ENCODE measurements around the gene ANTXRL.

The ANTXRL gene

GRCh38 chr10:46299286-46299535 is 12.4 kb downstream of the ANTXRL start:
- no peak for TF ChIP-seq YY1 (IDR thresholded peaks at IDR 0.05; ENCODE audit: low read depth)
- TF ChIP-seq, protein P1, sequence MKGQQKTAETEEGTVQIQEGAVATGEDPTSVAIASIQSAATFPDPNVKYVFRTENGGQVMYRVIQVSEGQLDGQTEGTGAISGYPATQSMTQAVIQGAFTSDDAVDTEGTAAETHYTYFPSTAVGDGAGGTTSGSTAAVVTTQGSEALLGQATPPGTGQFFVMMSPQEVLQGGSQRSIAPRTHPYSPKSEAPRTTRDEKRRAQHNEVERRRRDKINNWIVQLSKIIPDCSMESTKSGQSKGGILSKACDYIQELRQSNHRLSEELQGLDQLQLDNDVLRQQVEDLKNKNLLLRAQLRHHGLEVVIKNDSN (IDR thresholded peaks at IDR 0.05): no peak
- TF ChIP-seq CEBPB (IDR thresholded peaks at IDR 0.05): no peak
- no peak for TF ChIP-seq RAD21 (IDR thresholded peaks at IDR 0.05; ENCODE audit: low read depth)
- TF ChIP-seq, protein P2, sequence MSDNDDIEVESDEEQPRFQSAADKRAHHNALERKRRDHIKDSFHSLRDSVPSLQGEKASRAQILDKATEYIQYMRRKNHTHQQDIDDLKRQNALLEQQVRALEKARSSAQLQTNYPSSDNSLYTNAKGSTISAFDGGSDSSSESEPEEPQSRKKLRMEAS (IDR thresholded peaks at IDR 0.05): no peak
- no peak for TF ChIP-seq TCF12 (IDR thresholded peaks at IDR 0.05; ENCODE audit: low read depth)
- TF ChIP-seq TAF1 (IDR thresholded peaks at IDR 0.05; ENCODE audit: low read depth): no peak
- no peak for TF ChIP-seq TEAD4 (IDR thresholded peaks at IDR 0.05)

DNA sequence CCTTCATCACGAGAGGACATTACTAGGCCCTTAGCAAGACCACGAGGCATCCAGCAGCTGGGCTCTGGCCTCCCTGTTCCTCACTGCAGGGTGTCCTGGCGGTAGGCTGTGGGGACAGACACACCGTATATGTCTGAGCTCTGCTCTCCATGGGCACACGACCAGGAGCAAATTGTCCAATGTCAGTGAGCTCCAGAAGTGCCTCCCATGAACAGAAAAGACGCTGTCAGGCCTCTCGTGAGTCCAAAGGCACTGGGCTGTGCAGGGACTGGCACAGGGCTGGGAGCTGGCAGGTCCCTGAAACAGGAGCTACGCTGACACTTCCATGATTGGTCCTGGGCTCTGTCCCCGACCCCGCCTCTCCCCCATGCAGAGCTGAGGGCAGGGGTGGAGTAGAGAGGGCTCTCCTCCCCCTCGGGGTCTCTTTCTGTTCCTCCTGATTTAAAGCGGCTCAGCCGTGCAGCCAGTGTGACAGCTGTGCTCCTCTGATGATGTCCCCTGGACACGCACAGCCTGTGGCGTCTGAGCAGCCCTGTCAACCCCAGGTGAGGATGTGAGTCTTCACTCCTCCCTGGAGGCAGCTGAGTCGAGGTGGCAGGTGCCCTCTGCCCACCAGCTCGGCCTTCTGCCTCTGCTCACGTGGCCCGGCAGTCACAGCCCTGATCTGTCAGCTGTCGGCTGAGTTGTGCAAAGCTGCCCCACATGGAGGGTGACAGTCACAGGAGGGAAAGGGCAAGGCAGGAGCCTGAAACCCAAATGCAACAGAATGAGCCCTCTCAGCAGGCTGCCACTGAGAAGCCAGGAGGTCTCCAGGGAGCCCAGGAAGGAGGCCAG is 13.0 kb downstream of the ANTXRL start:
- TF ChIP-seq, protein P3, sequence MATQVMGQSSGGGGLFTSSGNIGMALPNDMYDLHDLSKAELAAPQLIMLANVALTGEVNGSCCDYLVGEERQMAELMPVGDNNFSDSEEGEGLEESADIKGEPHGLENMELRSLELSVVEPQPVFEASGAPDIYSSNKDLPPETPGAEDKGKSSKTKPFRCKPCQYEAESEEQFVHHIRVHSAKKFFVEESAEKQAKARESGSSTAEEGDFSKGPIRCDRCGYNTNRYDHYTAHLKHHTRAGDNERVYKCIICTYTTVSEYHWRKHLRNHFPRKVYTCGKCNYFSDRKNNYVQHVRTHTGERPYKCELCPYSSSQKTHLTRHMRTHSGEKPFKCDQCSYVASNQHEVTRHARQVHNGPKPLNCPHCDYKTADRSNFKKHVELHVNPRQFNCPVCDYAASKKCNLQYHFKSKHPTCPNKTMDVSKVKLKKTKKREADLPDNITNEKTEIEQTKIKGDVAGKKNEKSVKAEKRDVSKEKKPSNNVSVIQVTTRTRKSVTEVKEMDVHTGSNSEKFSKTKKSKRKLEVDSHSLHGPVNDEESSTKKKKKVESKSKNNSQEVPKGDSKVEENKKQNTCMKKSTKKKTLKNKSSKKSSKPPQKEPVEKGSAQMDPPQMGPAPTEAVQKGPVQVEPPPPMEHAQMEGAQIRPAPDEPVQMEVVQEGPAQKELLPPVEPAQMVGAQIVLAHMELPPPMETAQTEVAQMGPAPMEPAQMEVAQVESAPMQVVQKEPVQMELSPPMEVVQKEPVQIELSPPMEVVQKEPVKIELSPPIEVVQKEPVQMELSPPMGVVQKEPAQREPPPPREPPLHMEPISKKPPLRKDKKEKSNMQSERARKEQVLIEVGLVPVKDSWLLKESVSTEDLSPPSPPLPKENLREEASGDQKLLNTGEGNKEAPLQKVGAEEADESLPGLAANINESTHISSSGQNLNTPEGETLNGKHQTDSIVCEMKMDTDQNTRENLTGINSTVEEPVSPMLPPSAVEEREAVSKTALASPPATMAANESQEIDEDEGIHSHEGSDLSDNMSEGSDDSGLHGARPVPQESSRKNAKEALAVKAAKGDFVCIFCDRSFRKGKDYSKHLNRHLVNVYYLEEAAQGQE (IDR thresholded peaks at IDR 0.05; ENCODE audit: low read depth): no peak
- TF ChIP-seq TAF1 (IDR thresholded peaks at IDR 0.05; ENCODE audit: low read depth): no peak
- TF ChIP-seq RAD21 (IDR thresholded peaks at IDR 0.05; ENCODE audit: low read depth): no peak
- no peak for TF ChIP-seq ZBTB7A (IDR thresholded peaks at IDR 0.05; ENCODE audit: low read depth)
- no peak for TF ChIP-seq TCF12 (IDR thresholded peaks at IDR 0.05; ENCODE audit: low read depth)
- no peak for TF ChIP-seq FOXM1 (IDR thresholded peaks at IDR 0.05; ENCODE audit: borderline replicate concordance, low read depth)
- TF ChIP-seq, protein P1 (IDR thresholded peaks at IDR 0.05): no peak
- no peak for TF ChIP-seq CEBPB (IDR thresholded peaks at IDR 0.05)
- no peak for TF ChIP-seq CREB1 (IDR thresholded peaks at IDR 0.05; ENCODE audit: low read depth)
- TF ChIP-seq TEAD4 (IDR thresholded peaks at IDR 0.05): no peak
- TF ChIP-seq, protein P2 (IDR thresholded peaks at IDR 0.05): no peak
- TF ChIP-seq YY1 (IDR thresholded peaks at IDR 0.05; ENCODE audit: low read depth): no peak

DNA sequence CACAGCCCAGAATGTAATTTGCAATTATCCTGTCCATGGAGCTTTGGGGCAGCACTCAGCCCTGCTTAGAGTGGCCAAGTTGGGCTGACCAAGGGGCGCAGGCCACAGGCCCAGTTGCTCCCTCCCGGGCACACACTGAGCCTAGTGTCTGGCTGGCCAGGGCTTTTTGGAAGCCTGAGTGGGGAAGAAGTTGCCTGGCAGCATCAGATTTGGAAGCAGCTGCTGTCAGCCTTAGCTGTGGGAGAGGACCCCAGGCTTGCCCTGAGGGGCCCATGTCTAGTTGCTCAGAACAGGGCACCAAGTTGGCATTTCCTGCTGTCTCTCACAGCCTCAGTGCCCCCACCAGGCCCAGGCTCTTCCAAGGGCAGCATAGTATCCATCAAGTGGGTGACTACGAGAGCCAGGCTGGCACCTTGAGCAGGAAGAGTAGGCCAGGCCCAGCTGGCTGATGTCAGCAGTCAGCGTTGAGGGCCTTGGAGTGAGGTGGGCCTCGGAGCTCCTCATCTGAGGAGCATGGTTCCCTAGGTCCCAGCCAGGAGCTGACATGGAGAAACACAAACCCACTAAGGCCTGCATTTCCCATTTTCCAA is 14.4 kb downstream of the ANTXRL start:
- no peak for TF ChIP-seq EGR1 (IDR thresholded peaks at IDR 0.05)
- no peak for TF ChIP-seq RAD21 (IDR thresholded peaks at IDR 0.05; ENCODE audit: low read depth)
- TF ChIP-seq EP300 (IDR thresholded peaks at IDR 0.05; ENCODE audit: borderline replicate concordance): no peak
- no peak for TF ChIP-seq ZBTB7A (IDR thresholded peaks at IDR 0.05; ENCODE audit: low read depth)
- TF ChIP-seq, protein P1 (IDR thresholded peaks at IDR 0.05): no peak
- TF ChIP-seq CREB1 (IDR thresholded peaks at IDR 0.05; ENCODE audit: low read depth): no peak
- TF ChIP-seq FOXM1 (IDR thresholded peaks at IDR 0.05; ENCODE audit: borderline replicate concordance, low read depth): no peak
- TF ChIP-seq CEBPB (IDR thresholded peaks at IDR 0.05): no peak
- TF ChIP-seq, protein P2 (IDR thresholded peaks at IDR 0.05): no peak
- no peak for TF ChIP-seq TAF1 (IDR thresholded peaks at IDR 0.05; ENCODE audit: low read depth)
- no peak for TF ChIP-seq TCF12 (IDR thresholded peaks at IDR 0.05; ENCODE audit: low read depth)
- no peak for TF ChIP-seq YY1 (IDR thresholded peaks at IDR 0.05; ENCODE audit: low read depth)
- no peak for TF ChIP-seq NFIC (IDR thresholded peaks at IDR 0.05)
- TF ChIP-seq TEAD4 (IDR thresholded peaks at IDR 0.05): no peak
- TF ChIP-seq, protein P3 (IDR thresholded peaks at IDR 0.05; ENCODE audit: low read depth): no peak

- TF ChIP-seq FOXM1 (IDR thresholded peaks at IDR 0.05; ENCODE audit: borderline replicate concordance, low read depth) (no peak), YY1 (IDR thresholded peaks at IDR 0.05; ENCODE audit: low read depth) (no peak), NFIC (IDR thresholded peaks at IDR 0.05) (no peak), EGR1 (IDR thresholded peaks at IDR 0.05) (no peak), TCF12 (IDR thresholded peaks at IDR 0.05; ENCODE audit: low read depth) (no peak), TEAD4 (IDR thresholded peaks at IDR 0.05) (no peak), RAD21 (IDR thresholded peaks at IDR 0.05; ENCODE audit: low read depth) (no peak), EP300 (IDR thresholded peaks at IDR 0.05; ENCODE audit: borderline replicate concordance) (no peak), ZBTB7A (IDR thresholded peaks at IDR 0.05; ENCODE audit: low read depth) (no peak), TAF1 (IDR thresholded peaks at IDR 0.05; ENCODE audit: low read depth) (no peak), CEBPB (IDR thresholded peaks at IDR 0.05) (no peak), CREB1 (IDR thresholded peaks at IDR 0.05; ENCODE audit: low read depth) (no peak)
- TF ChIP-seq, protein P3 (IDR thresholded peaks at IDR 0.05; ENCODE audit: low read depth): no peak
- TF ChIP-seq, protein P2 (IDR thresholded peaks at IDR 0.05): no peak
- TF ChIP-seq, protein P1 (IDR thresholded peaks at IDR 0.05): no peak
Observed at GRCh38 chr10:46301721-46302479, 15.1 kb downstream of the ANTXRL start.

Measured in Ishikawa (cell line).